ENCODE results near the gene HK2.

HK2 gene

GRCh38 chr2:74930811-74931486 is 97.0 kb downstream of the HK2 start:
- DNase-seq, result no peak

GRCh38 chr2:74931940-74932339 is 98.0 kb downstream of the HK2 start:
- no peak for DNase-seq

GRCh38 chr2:74935975-74936391 is 102.1 kb downstream of the HK2 start:
- DNase-seq, result no peak

- no peak for DNase-seq
These were observed 103.4 kb downstream of the HK2 start for GRCh38 chr2:74937221-74937880.

- DNase-seq, result no peak
These were observed 104.3 kb downstream of the HK2 start for GRCh38 chr2:74938264-74938663.

- DNase-seq, result no peak
These were observed 106.2 kb downstream of the HK2 start for GRCh38 chr2:74939919-74940812.

GRCh38 chr2:74941284-74941683 is 107.4 kb downstream of the HK2 start:
- DNase-seq, result no peak

GRCh38 chr2:74942263-74942662 is 108.3 kb downstream of the HK2 start:
- DNase-seq, result no peak

Data from anterior cingulate cortex (tissue), 58 donors.